Stimulated activated CD8-positive, alpha-beta memory T cell treated with anti-CD3 and anti-CD28 coated beads, Interleukin-15, amount 100 ng/mL, for 24 hours (primary cell): ENCODE data around the gene TEX44.

Source experiments
- DNase-seq: peaks from one replicate; pipeline ENCODE4 v3.0.0-alpha.2; 2020; ENCODE audit warnings: low read depth

The TEX44 gene

GRCh38 chr2:231604685-231605606 lies 12.3 kb downstream of the TEX44 start:
- peak; percentile 91 for DNase-seq

GRCh38 chr2:231605607-231606091 lies 13.0 kb downstream of the TEX44 start:
- no peak for DNase-seq

GRCh38 chr2:231606941-231607340 lies 14.3 kb downstream of the TEX44 start:
- DNase-seq = no peak

GRCh38 chr2:231611273-231612108 lies 18.8 kb downstream of the TEX44 start:
- no peak for DNase-seq

- DNase-seq = no peak
Observed at GRCh38 chr2:231612109-231612455, 19.4 kb downstream of the TEX44 start.

GRCh38 chr2:231612456-231613330 lies 20.0 kb downstream of the TEX44 start:
- peak; percentile 86 for DNase-seq

GRCh38 chr2:231613331-231613662 lies 20.6 kb downstream of the TEX44 start:
- DNase-seq = no peak

GRCh38 chr2:231613663-231614558 lies 21.2 kb downstream of the TEX44 start:
- peak; percentile 62 for DNase-seq

GRCh38 chr2:231614559-231615057 lies 21.9 kb downstream of the TEX44 start:
- DNase-seq = peak; percentile 39

- DNase-seq = no peak
Observed at GRCh38 chr2:231615058-231615671, 22.5 kb downstream of the TEX44 start.

GRCh38 chr2:231616296-231616695 lies 23.6 kb downstream of the TEX44 start:
- no peak for DNase-seq

GRCh38 chr2:231617059-231617926 lies 24.6 kb downstream of the TEX44 start:
- no peak for DNase-seq

GRCh38 chr2:231621051-231621879 lies 28.6 kb downstream of the TEX44 start:
- no peak for DNase-seq

GRCh38 chr2:231622963-231623362 lies 30.3 kb downstream of the TEX44 start:
- DNase-seq = no peak

GRCh38 chr2:231626449-231626848 lies 33.8 kb downstream of the TEX44 start:
- DNase-seq = no peak

- DNase-seq = no peak
Observed at GRCh38 chr2:231627384-231628120, 34.9 kb downstream of the TEX44 start.

GRCh38 chr2:231632559-231633142 lies 40.0 kb downstream of the TEX44 start:
- no peak for DNase-seq
